Lung (tissue), 12 donors: ENCODE results near the gene OR8D4. TPM values are rescaled to one million over a fixed set of nuclear protein-coding genes. Genes with fewer than 3 reads are reported as not detected.

Experiments used
- ATAC-seq: fragments of 200-7000 bp; cut with Tn5 transposase; one replicate; pipeline ENCODE4 v1.9.1; 2020; ENCODE audit warnings: moderate number of reproducible peaks; ENCODE audit not compliant: insufficient read depth, low FRiP score
- DNase-seq, 3 donors: peaks; one replicate each; pipeline ENCODE4 v3.0.0-alpha.2; 2013 to 2017
- H3K27ac ChIP-seq, 2 donors: one replicate each; pipeline ENCODE4 v1.5.1; 2013; ENCODE audit warnings: mild to moderate bottlenecking in 2 of 2, moderate library complexity in 2 of 2, control low read depth in 1 of 2, inconsistent platforms in 1 of 2, low read depth in 1 of 2, low read length in 1 of 2
- H3K27me3 ChIP-seq, 3 donors: one replicate each; pipeline ENCODE4 v1.5.1; 2013; ENCODE audit warnings: low read length in 2 of 3; ENCODE audit not compliant: control insufficient read depth in 3 of 3, insufficient read depth in 3 of 3
- H3K36me3 ChIP-seq, 4 donors: one replicate each; pipeline ENCODE4 v1.5.1; 2013; ENCODE audit warnings: low read length in 4 of 4, mild to moderate bottlenecking in 1 of 4, moderate library complexity in 1 of 4; ENCODE audit not compliant: control insufficient read depth in 4 of 4, insufficient read depth in 4 of 4
- H3K4me1 ChIP-seq, 5 donors: one replicate each; pipeline ENCODE4 v1.5.1; 2013; ENCODE audit warnings: low read length in 5 of 5, mild to moderate bottlenecking in 2 of 5, moderate library complexity in 1 of 5; ENCODE audit not compliant: control insufficient read depth in 5 of 5, insufficient read depth in 5 of 5
- H3K4me3 ChIP-seq: one replicate; pipeline ENCODE4 v1.5.1; 2013; ENCODE audit warnings: mild to moderate bottlenecking, control low read depth, moderate library complexity
- H3K9ac ChIP-seq, 2 donors: one replicate each; pipeline ENCODE4 v1.5.1; 2013; ENCODE audit warnings: low read length in 2 of 2, control low read depth in 1 of 2; ENCODE audit not compliant: insufficient read depth in 1 of 2
- H3K9me3 ChIP-seq, 4 donors: one replicate each; pipeline ENCODE4 v1.5.1; 2013; ENCODE audit warnings: low read length in 3 of 4, mild to moderate bottlenecking in 1 of 4, moderate library complexity in 1 of 4; ENCODE audit not compliant: control insufficient read depth in 4 of 4, insufficient read depth in 3 of 4
- WGBS, 2 donors: extraction: QIAGEN DNeasy Blood & Tissue Kit; methylation state at CpG; one replicate each; pipeline ENCODE4 v1.1.7; 2013; 5-methylcytosine and 5-hydroxymethylcytosine counted together
- polyA plus RNA-seq, 2 donors: library from polyadenylated mRNA; stranded (reverse); fragments of 200-250 nt; gene quantifications; one replicate each; pipeline ENCODE4 v1.2.1, GENCODE V29; 2013
- total RNA-seq, 2 donors: library from RNA; depleted of rRNA in 1 of 2; stranded (reverse); fragments of >200 nt in 1 of 2; gene quantifications; one replicate each; pipeline ENCODE4 v1.2.1, GENCODE V29; 2014 to 2021
- TF ChIP-seq, protein P1 (sequence below): IDR thresholded peaks from 2 replicates; pipeline ENCODE4 v1.5.1; 2012; ENCODE audit warnings: mild to moderate bottlenecking; ENCODE audit errors: control extremely low read depth, extremely low read depth
- donor health status: control.
- donor health status: control.
- donor health status: Bipolar disorder and iron deficiency.
- donor health status: healthy.
- donor health status: DM: yes; HTN: yes; CAD: no.

Gene OR8D4
- total and polyA plus RNA-seq, 4 donors: not detected

DNA sequence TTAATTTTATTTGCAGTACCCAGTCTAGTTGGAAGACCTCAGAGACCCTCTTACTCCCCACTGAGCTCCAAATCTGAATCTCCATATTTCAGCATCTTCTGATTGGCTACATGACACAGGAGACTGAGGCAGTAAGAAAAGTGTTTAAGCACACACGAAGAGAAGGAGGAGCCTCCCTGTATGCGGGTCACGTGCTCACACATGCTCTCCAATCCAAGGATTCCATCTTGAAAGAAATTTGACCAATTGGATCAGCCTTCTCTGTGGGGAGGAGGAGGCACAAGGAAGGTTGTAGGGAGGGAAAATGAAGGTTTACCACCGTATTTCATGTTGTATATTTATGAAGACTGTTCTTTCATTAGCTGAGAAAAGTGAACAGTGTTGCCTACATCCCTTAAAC, 40.4 kb downstream of the OR8D4 start:
- H3K27ac ChIP-seq: no peak overlapping the region
- H3K27me3 ChIP-seq: no peaks in the 10 kb centered on the region
- no peaks in the 10 kb centered on the region for H3K4me1 ChIP-seq
- DNase-seq (no peak), ATAC-seq (no peak)
- no peaks in the 10 kb centered on the region for H3K36me3 ChIP-seq
- no peak overlapping the region for H3K4me3 ChIP-seq
- 87 to 90% methylated on average over 4 of the region's 4 CpGs for WGBS, 2 donors
- H3K9ac ChIP-seq: no peak overlapping the region
- TF ChIP-seq, protein P1, sequence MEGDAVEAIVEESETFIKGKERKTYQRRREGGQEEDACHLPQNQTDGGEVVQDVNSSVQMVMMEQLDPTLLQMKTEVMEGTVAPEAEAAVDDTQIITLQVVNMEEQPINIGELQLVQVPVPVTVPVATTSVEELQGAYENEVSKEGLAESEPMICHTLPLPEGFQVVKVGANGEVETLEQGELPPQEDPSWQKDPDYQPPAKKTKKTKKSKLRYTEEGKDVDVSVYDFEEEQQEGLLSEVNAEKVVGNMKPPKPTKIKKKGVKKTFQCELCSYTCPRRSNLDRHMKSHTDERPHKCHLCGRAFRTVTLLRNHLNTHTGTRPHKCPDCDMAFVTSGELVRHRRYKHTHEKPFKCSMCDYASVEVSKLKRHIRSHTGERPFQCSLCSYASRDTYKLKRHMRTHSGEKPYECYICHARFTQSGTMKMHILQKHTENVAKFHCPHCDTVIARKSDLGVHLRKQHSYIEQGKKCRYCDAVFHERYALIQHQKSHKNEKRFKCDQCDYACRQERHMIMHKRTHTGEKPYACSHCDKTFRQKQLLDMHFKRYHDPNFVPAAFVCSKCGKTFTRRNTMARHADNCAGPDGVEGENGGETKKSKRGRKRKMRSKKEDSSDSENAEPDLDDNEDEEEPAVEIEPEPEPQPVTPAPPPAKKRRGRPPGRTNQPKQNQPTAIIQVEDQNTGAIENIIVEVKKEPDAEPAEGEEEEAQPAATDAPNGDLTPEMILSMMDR: no peak
- no peaks in the 10 kb centered on the region for H3K9me3 ChIP-seq

DNA sequence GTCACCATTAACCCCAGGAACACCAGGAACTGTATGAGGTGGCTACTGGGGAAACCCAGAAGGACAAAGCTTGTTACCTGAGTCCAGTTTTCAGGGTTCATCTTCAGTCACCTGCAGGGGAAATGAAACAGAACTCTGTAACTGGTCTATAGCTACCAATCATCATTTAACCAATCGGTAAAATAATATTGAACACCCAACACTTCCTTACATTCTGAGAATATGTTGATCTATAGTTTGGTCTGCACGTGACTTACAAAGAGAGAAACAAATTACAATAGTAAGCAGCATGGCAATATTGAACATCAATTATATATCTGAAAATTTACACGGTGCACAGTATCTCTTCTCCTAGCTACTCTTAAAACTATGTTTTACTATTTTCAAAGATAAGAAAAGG, 41.8 kb downstream of the OR8D4 start, which contains the start of gene OR6T1:
OR6T1 (minus strand) TSS at position 101 of the 400 bp plus-strand sequence; CDS start at position 101, 0 bp downstream.
- WGBS, 2 donors: 80 to 85% methylated on average over 3 of the region's 3 CpGs
- H3K27ac ChIP-seq: no peak within 1 kb of the TSS
- DNase-seq: no peak
- no peak within 1 kb of the TSS for H3K9ac ChIP-seq
- ATAC-seq: no peak
- H3K4me1 ChIP-seq: no peaks in the 10 kb centered on the region
- H3K4me3 ChIP-seq: no peak within 1 kb of the TSS
- H3K36me3 ChIP-seq: no peaks in the 10 kb centered on the region
- H3K9me3 ChIP-seq: no peaks in the 10 kb centered on the region
- TF ChIP-seq, protein P1: no peak
- H3K27me3 ChIP-seq: no peaks in the 10 kb centered on the region

GRCh38 chr11:123945132-123945531, 43.2 kb downstream of the OR8D4 start:
- no peak for ATAC-seq
- DNase-seq: no peak
- Histone ChIP-seq H3K27me3 (no peaks in the 10 kb centered on the region), H3K4me1 (no peaks in the 10 kb centered on the region), H3K36me3 (no peaks in the 10 kb centered on the region), H3K9ac (no peak overlapping the region), H3K27ac (no peak overlapping the region), H3K9me3 (no peaks in the 10 kb centered on the region), H3K4me3 (no peak overlapping the region)
- TF ChIP-seq, protein P1: no peak
- 59 to 90% methylated on average over 1 of the region's 1 CpG for WGBS, 2 donors

DNA sequence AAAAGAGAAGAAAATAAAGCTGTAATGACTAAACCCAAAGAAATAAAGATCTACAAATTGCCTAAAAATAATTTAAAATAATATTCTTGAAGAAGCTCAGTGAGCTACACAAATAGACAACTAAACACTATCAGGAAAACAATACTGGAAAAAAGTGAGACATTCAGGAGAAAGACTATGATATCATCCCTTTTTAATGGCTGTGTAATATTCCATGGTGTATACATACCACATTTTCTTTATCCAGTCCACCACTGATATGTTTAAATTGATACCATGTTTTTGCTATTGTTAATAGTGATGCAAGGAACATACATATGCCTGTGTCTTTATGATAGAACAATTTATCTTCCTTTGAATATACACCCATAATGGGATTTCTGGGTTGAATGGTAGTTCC, 54.8 kb downstream of the OR8D4 start:
- Histone ChIP-seq H3K9ac (no peak overlapping the region), H3K36me3 (no peaks in the 10 kb centered on the region), H3K9me3 (peaks cover 0 to 4% (median 0%) of the 10 kb centered on the region in 4 donors), H3K27me3 (no peaks in the 10 kb centered on the region), H3K4me3 (no peak overlapping the region), H3K27ac (no peak overlapping the region), H3K4me1 (no peaks in the 10 kb centered on the region)
- ATAC-seq: no peak
- DNase-seq: no peak
- TF ChIP-seq, protein P1: no peak
